ENCODE measurements around the gene CLEC7A. TPM values are rescaled to one million over a fixed set of nuclear protein-coding genes. Genes with fewer than 3 reads are reported as not detected.

CLEC7A gene
- total and polyA plus RNA-seq, 2 experiments from 2014 or later = 1.1 to 2.3 TPM

- H2AFZ ChIP-seq = no peak overlapping the region
These were observed 10.9 kb downstream of the CLEC7A start for GRCh38 chr12:10119066-10119465.

DNA sequence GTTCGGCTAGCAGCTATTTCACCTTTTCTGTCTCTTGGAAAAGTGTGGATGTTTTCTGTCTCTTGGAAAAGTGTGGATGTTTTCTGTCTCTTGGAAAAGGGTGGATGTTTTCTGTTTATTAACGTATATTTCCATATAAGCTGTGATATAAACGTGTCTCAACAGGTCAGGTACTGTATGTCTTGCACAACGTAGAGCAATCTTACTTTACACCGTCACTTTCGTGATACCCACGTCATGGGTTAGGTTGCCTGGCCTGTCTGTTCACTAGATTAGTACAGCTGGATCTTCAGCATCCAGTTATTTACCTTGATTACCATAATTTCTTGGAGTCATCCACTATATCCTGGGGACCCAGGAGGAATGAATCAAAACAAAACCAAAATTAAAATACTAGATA, 14.1 kb downstream of the CLEC7A start:
- Histone ChIP-seq H3K4me1 (ENCODE audit: insufficient read depth) (no peaks in the 10 kb centered on the region), H2AFZ (no peak overlapping the region), H4K20me1 (ENCODE audit: insufficient read depth, poor library complexity, severe bottlenecking) (no peaks in the 10 kb centered on the region), H3K36me3 (replicated peaks; ENCODE audit: insufficient read depth, low read depth) (no peaks in the 10 kb centered on the region), H3K27me3 (no peaks in the 10 kb centered on the region), H3K27ac (no peak overlapping the region), H3K9me2 (replicated peaks; ENCODE audit: insufficient read depth) (no peaks in the 10 kb centered on the region), H3K4me2 (no peak overlapping the region), H3K79me2 (no peaks in the 10 kb centered on the region), H3K4me3 (no peak overlapping the region), H3K9me3 (ENCODE audit: low read depth) (no peaks in the 10 kb centered on the region)
- TF ChIP-seq EZH2phosphoT487 (IDR thresholded peaks at IDR 0.05; ENCODE audit: low read depth, severe bottlenecking, unreplicated experiment) = no peak
- TF ChIP-seq CTCF (IDR thresholded peaks at IDR 0.05; ENCODE audit: poor library complexity) = no peak
- TF ChIP-seq EZH2 (IDR thresholded peaks at IDR 0.05; ENCODE audit: borderline replicate concordance) = no peak
- DNase-seq (ENCODE audit: low spot score) = no peak
- 91% methylated on average over 7 of the region's 7 CpGs for WGBS (ENCODE audit: low lambda C conversion rate, missing lambda C conversion rate)

More at GRCh38 chr12:10119066-10119465, 10.9 kb downstream of the CLEC7A start:
- no peak overlapping the region for H3K4me3 ChIP-seq
- no peaks in the 10 kb centered on the region for H3K9me3 ChIP-seq (ENCODE audit: low read depth)
- H3K27me3 ChIP-seq = no peaks in the 10 kb centered on the region
- WGBS (ENCODE audit: low lambda C conversion rate, missing lambda C conversion rate) = 74% methylated on average over 3 of the region's 3 CpGs
- H3K9me2 ChIP-seq (replicated peaks; ENCODE audit: insufficient read depth) = no peaks in the 10 kb centered on the region
- no peaks in the 10 kb centered on the region for H3K4me1 ChIP-seq (ENCODE audit: insufficient read depth)
- no peak for DNase-seq (ENCODE audit: low spot score)
- no peak overlapping the region for H3K27ac ChIP-seq
- H3K79me2 ChIP-seq = no peaks in the 10 kb centered on the region
- H3K36me3 ChIP-seq (replicated peaks; ENCODE audit: insufficient read depth, low read depth) = no peaks in the 10 kb centered on the region
- TF ChIP-seq CTCF (IDR thresholded peaks at IDR 0.05; ENCODE audit: poor library complexity) = no peak
- TF ChIP-seq EZH2 (IDR thresholded peaks at IDR 0.05; ENCODE audit: borderline replicate concordance) = no peak
- TF ChIP-seq EZH2phosphoT487 (IDR thresholded peaks at IDR 0.05; ENCODE audit: low read depth, severe bottlenecking, unreplicated experiment) = no peak
- no peak overlapping the region for H3K4me2 ChIP-seq
- H4K20me1 ChIP-seq (ENCODE audit: insufficient read depth, poor library complexity, severe bottlenecking) = no peaks in the 10 kb centered on the region

DNA sequence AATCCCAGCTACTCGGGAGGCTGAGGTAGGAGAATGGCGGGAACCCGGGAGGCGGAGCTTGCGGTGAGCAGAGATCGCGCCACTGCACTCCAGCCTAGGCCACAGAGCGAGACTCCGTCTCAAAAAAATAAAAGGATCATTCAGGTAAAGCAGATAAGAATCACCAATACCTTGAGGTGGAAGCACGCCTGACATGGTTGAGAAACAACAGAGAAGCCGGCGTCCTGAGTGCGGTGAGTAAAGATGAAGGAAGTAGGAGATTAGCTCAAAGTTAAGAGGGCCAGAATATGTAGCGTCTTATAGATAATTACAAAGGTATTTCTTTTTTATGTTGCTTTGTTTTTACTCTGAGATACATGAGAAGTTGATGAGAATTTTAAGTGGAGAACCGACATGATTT, 14.7 kb downstream of the CLEC7A start:
- no peak overlapping the region for H3K4me2 ChIP-seq
- no peaks in the 10 kb centered on the region for H4K20me1 ChIP-seq (ENCODE audit: insufficient read depth, poor library complexity, severe bottlenecking)
- no peaks in the 10 kb centered on the region for H3K36me3 ChIP-seq (replicated peaks; ENCODE audit: insufficient read depth, low read depth)
- no peak for TF ChIP-seq EZH2 (IDR thresholded peaks at IDR 0.05; ENCODE audit: borderline replicate concordance)
- TF ChIP-seq CTCF (IDR thresholded peaks at IDR 0.05; ENCODE audit: poor library complexity) = no peak
- TF ChIP-seq EZH2phosphoT487 (IDR thresholded peaks at IDR 0.05; ENCODE audit: low read depth, severe bottlenecking, unreplicated experiment) = no peak
- no peak overlapping the region for H3K27ac ChIP-seq
- H3K79me2 ChIP-seq = no peaks in the 10 kb centered on the region
- no peak for DNase-seq (ENCODE audit: low spot score)
- no peaks in the 10 kb centered on the region for H3K27me3 ChIP-seq
- no peaks in the 10 kb centered on the region for H3K4me1 ChIP-seq (ENCODE audit: insufficient read depth)
- 83% methylated on average over 15 of the region's 15 CpGs for WGBS (ENCODE audit: low lambda C conversion rate, missing lambda C conversion rate)
- H3K9me2 ChIP-seq (replicated peaks; ENCODE audit: insufficient read depth) = no peaks in the 10 kb centered on the region
- H3K4me3 ChIP-seq = no peak overlapping the region
- H2AFZ ChIP-seq = no peak overlapping the region
- no peaks in the 10 kb centered on the region for H3K9me3 ChIP-seq (ENCODE audit: low read depth)

GRCh38 chr12:10113920-10114319, 16.1 kb downstream of the CLEC7A start:
- Histone ChIP-seq H3K36me3 (replicated peaks; ENCODE audit: insufficient read depth, low read depth) (no peaks in the 10 kb centered on the region), H3K4me3 (no peak overlapping the region), H4K20me1 (ENCODE audit: insufficient read depth, poor library complexity, severe bottlenecking) (no peaks in the 10 kb centered on the region), H3K4me2 (no peak overlapping the region), H3K27me3 (no peaks in the 10 kb centered on the region), H3K4me1 (ENCODE audit: insufficient read depth) (no peaks in the 10 kb centered on the region), H3K27ac (no peak overlapping the region), H3K9me3 (ENCODE audit: low read depth) (no peaks in the 10 kb centered on the region), H2AFZ (no peak overlapping the region), H3K79me2 (no peaks in the 10 kb centered on the region), H3K9me2 (replicated peaks; ENCODE audit: insufficient read depth) (no peaks in the 10 kb centered on the region)
- TF ChIP-seq EZH2phosphoT487 (IDR thresholded peaks at IDR 0.05; ENCODE audit: low read depth, severe bottlenecking, unreplicated experiment) (no peak), EZH2 (IDR thresholded peaks at IDR 0.05; ENCODE audit: borderline replicate concordance) (no peak), CTCF (IDR thresholded peaks at IDR 0.05; ENCODE audit: poor library complexity) (no peak)
- 61% methylated on average over 1 of the region's 1 CpG for WGBS (ENCODE audit: low lambda C conversion rate, missing lambda C conversion rate)
- no peak for DNase-seq (ENCODE audit: low spot score)

Measured in hepatocyte (in vitro differentiated cells).